HCT116 (cell line): ENCODE measurements around the gene EXOC4. TPM values are rescaled to one million over a fixed set of nuclear protein-coding genes. Genes with fewer than 3 reads are reported as not detected.
"Not testable (repeated sequence)": the region's sequence is repeated elsewhere in the genome, so short reads cannot be mapped to it uniquely, and the experiment has no call there.

Experiments used
- ATAC-seq: fragments of 200-7000 bp; cut with Tn5 transposase; 2 replicates; pipeline ENCODE4 v1.9.1; 2020; ENCODE audit warnings: mild to moderate bottlenecking, moderate library complexity
- BruUV-seq: library from RNA; stranded (reverse); fragments of 400-500 nt; replicated peaks from 2 replicates; lab custom pipeline; 2021; lab: Mats Ljungman, UMichigan
- CTCF ChIA-PET: fragments of 300-600 bp; sonication (Branson Sonifier 250); formaldehyde crosslinking; loops from one replicate; lab custom pipeline; 2021; ENCODE audit warnings: antibody characterized with exemption; lab: Charles Lee
- POLR2A ChIA-PET: fragments of 300-600, 350-600 bp; sonication (Branson Sonifier 250); formaldehyde crosslinking; loops from one replicate; lab custom pipeline; 2021; ENCODE audit warnings: antibody characterized with exemption; lab: Charles Lee
- RAD21 ChIA-PET, 2 experiments: fragments of 300-600 bp; sonication (Branson Sonifier 250); formaldehyde crosslinking; loops; one replicate each; lab custom pipeline; 2023; ENCODE audit warnings: low total read pairs in 2 of 2; ENCODE audit not compliant: uncharacterized antibody in 2 of 2, unreplicated experiment in 2 of 2, low non-redundant PET in 1 of 2; lab: Charles Lee
- DNase-seq: peaks from one replicate; pipeline ENCODE4 v3.0.0-alpha.2; 2010; ENCODE audit warnings: low read depth, low spot score
- H2AFZ ChIP-seq: fragments of 200-600 bp; shearing (Covaris generic), sonication (generic); 2 replicates; pipeline ENCODE4 v1.6.1; 2017; ENCODE audit warnings: low read depth, mixed run types, mixed read lengths, antibody characterized with exemption, low read length; ENCODE audit not compliant: poor library complexity, severe bottlenecking
- H3K27ac ChIP-seq: 2 replicates; pipeline ENCODE4 v1.5.1; 2012; ENCODE audit warnings: low read depth, low read length
- H3K27me3 ChIP-seq: fragments of 200-600 bp; sonication (generic); 2 replicates; pipeline ENCODE4 v1.6.1; 2016; ENCODE audit warnings: mixed run types, low read length, mixed read lengths; ENCODE audit not compliant: insufficient read depth
- H3K36me3 ChIP-seq, 2 experiments: fragments of 200-500 bp in 1 of 2; fragments of 200-600 bp in 1 of 2; sonication (Bioruptor generic) in 1 of 2; sonication (generic) in 1 of 2; 2 replicates each; pipeline versions ENCODE4 v1.5.1 to v1.6.1; 2014 to 2016; ENCODE audit warnings: low read length in 2 of 2, inconsistent platforms in 1 of 2, mixed read lengths in 1 of 2, mixed run types in 1 of 2; ENCODE audit not compliant: insufficient read depth in 2 of 2, control insufficient read depth in 1 of 2
- H3K4me1 ChIP-seq, 2 experiments: fragments of 200-600 bp in 1 of 2; sonication (generic) in 1 of 2; 2 replicates each; pipeline versions ENCODE4 v1.5.1 to v1.6.1; 2012 to 2017; ENCODE audit warnings: low read length in 2 of 2, inconsistent platforms in 1 of 2, mild to moderate bottlenecking in 1 of 2, mixed read lengths in 1 of 2, mixed run types in 1 of 2, moderate library complexity in 1 of 2; ENCODE audit not compliant: insufficient read depth in 2 of 2, control insufficient read depth in 1 of 2
- H3K4me2 ChIP-seq: fragments of 200-600 bp; sonication (generic); 2 replicates; pipeline ENCODE4 v1.6.1; 2017; ENCODE audit warnings: mixed run types, low read length, mixed read lengths
- H3K4me3 ChIP-seq, 2 experiments: fragments of 200-600 bp in 1 of 2; sonication (generic) in 1 of 2; replicated peaks in 1 of 2; 2 replicates each; pipeline ENCODE4 v1.5.1; 2011 to 2016; ENCODE audit warnings: low read length in 2 of 2, control low read depth in 1 of 2, low read depth in 1 of 2, mild to moderate bottlenecking in 1 of 2, mixed read lengths in 1 of 2, mixed run types in 1 of 2
- H3K79me2 ChIP-seq: fragments of 200-600 bp; sonication (generic); 2 replicates; pipeline ENCODE4 v1.6.1; 2017; ENCODE audit warnings: mild to moderate bottlenecking, mixed run types, low read length, moderate library complexity, mixed read lengths; ENCODE audit not compliant: insufficient read depth
- H3K9ac ChIP-seq: fragments of 200-600 bp; sonication (generic); 2 replicates; pipeline ENCODE4 v1.6.1; 2016; ENCODE audit warnings: low read length, mixed read lengths
- H3K9me2 ChIP-seq: fragments of 200-600 bp; sonication (generic), shearing (Covaris generic); 2 replicates; pipeline ENCODE4 v1.6.1; 2017; ENCODE audit warnings: mixed run types, mild to moderate bottlenecking, moderate library complexity; ENCODE audit not compliant: insufficient read depth
- H3K9me3 ChIP-seq, 2 experiments: fragments of 200-500 bp in 1 of 2; fragments of 200-600 bp in 1 of 2; sonication (Bioruptor generic) in 1 of 2; sonication (generic) in 1 of 2; 2 replicates each; pipeline ENCODE4 v1.6.1; 2014 to 2017; ENCODE audit warnings: low read length in 2 of 2, mixed read lengths in 2 of 2, inconsistent platforms in 1 of 2, low read depth in 1 of 2, mild to moderate bottlenecking in 1 of 2, mixed run types in 1 of 2, moderate library complexity in 1 of 2; ENCODE audit not compliant: control insufficient read depth in 1 of 2, insufficient read depth in 1 of 2
- H4K20me1 ChIP-seq: fragments of 200-600 bp; sonication (generic), shearing (Covaris generic); 2 replicates; pipeline ENCODE4 v1.6.1; 2017; ENCODE audit warnings: mixed run types, mild to moderate bottlenecking, moderate library complexity; ENCODE audit not compliant: insufficient read depth
- CEBPB ChIP-seq: IDR thresholded peaks from 2 replicates; pipeline ENCODE4 v1.6.1; 2012; ENCODE audit warnings: low read depth
- EZH2 ChIP-seq: fragments of 200-600 bp; sonication (generic); IDR thresholded peaks from 2 replicates; pipeline ENCODE4 v1.6.1; 2017; ENCODE audit warnings: antibody characterized with exemption, mixed run types
- FOSL1 ChIP-seq: IDR thresholded peaks from 2 replicates; pipeline ENCODE4 v1.6.1; 2012; ENCODE audit warnings: low read depth
- POLR2AphosphoS5 ChIP-seq: IDR thresholded peaks from 2 replicates; pipeline ENCODE4 v1.6.1; 2011; ENCODE audit warnings: mild to moderate bottlenecking, low read depth, low read length, moderate library complexity
- REST ChIP-seq: IDR thresholded peaks from 2 replicates; pipeline ENCODE4 v1.6.1; 2012; ENCODE audit warnings: low read depth
- SP1 ChIP-seq: IDR thresholded peaks from 2 replicates; pipeline ENCODE4 v1.6.1; 2012; ENCODE audit warnings: low read depth
- SRF ChIP-seq: IDR thresholded peaks from 2 replicates; pipeline ENCODE4 v1.6.1; 2012; ENCODE audit warnings: low read depth
- TCF7L2 ChIP-seq: IDR thresholded peaks from 2 replicates; pipeline ENCODE4 v1.7.0; 2011; ENCODE audit warnings: borderline replicate concordance, inconsistent platforms; ENCODE audit not compliant: insufficient read depth, insufficient read length; ENCODE audit errors: extremely low read depth
- YY1 ChIP-seq: IDR thresholded peaks from 2 replicates; pipeline ENCODE4 v1.6.1; 2011; ENCODE audit warnings: low read length, low read depth, moderate library complexity, mild to moderate bottlenecking; ENCODE audit not compliant: insufficient replicate concordance; ENCODE audit errors: extremely low read depth
- ZFX ChIP-seq: fragments of 450-650 bp; IDR thresholded peaks from 2 replicates; pipeline ENCODE4 v1.6.1; 2017
- intact Hi-C: fragments of 100-400 bp; cut with micrococcal nuclease; formaldehyde crosslinking; loops from 2 replicates; pipeline ENCODE4 v1.10.0; 2022
- total RNA-seq: library from RNA; stranded (reverse); gene quantifications from one replicate; pipeline ENCODE4 v1.2.1, GENCODE V29; 2021; ENCODE audit not compliant: unreplicated experiment
- TF ChIP-seq, protein P1 (sequence below): IDR thresholded peaks from 2 replicates; pipeline ENCODE4 v1.6.1; 2012

EXOC4 gene
- total RNA-seq, 1 experiment from 2014 or later = 40.3 TPM

- ChIA-PET POLR2A (no interaction called here), RAD21 (no interaction called here)
- Histone ChIP-seq H2AFZ (no peak overlapping the region), H3K27me3 (no peaks in the 10 kb centered on the region), H3K79me2 (no peaks in the 10 kb centered on the region), H3K27ac (no peak overlapping the region)
- no peak for DNase-seq
- no TSS peak for BruUV-seq
- TF ChIP-seq ZFX (no peak), POLR2AphosphoS5 (no peak)
- TF ChIP-seq, all 23 proteins: peak for 0
- CTCF ChIA-PET = no interaction called here
- Histone ChIP-seq H3K9ac (no peak overlapping the region), H3K4me3 (no peak overlapping the region), H3K9me3 (no peaks in the 10 kb centered on the region), H3K36me3 (no peaks in the 10 kb centered on the region), H4K20me1 (no peaks in the 10 kb centered on the region), H3K4me1 (no peaks in the 10 kb centered on the region), H3K4me2 (no peak overlapping the region), H3K9me2 (no peaks in the 10 kb centered on the region)
- no peak for ATAC-seq
- intact Hi-C loops = no loop called here
These were observed 740.7 kb downstream of the EXOC4 start for GRCh38 chr7:133993547-133993946.

DNA sequence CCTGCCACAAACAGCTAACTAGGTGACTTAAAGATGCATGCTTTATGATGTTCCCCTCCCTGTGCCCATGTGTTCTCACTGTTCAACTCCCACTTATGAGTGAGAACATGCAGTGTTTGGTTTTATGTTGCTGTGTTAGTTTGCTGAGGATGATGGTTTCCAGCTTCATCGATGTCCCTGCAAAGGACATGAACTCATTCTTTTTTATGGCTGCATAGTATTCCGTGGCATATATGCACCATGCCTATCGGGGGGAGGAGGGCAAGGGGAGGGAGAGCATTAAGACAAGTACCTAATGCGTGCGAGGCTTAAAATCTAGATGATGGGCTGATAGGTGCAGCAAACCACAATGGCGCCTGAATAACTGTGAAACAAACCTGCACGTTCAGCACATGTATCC lies 741.2 kb downstream of the EXOC4 start:
- H3K36me3 ChIP-seq, H3K4me1 ChIP-seq, H2AFZ ChIP-seq, H3K4me3 ChIP-seq, H4K20me1 ChIP-seq, POLR2A ChIA-PET, H3K9me2 ChIP-seq, H3K4me2 ChIP-seq, BruUV-seq, RAD21 ChIA-PET, CTCF ChIA-PET, H3K9me3 ChIP-seq, H3K9ac ChIP-seq, H3K27ac ChIP-seq, H3K79me2 ChIP-seq, DNase-seq, intact Hi-C loops, H3K27me3 ChIP-seq, ATAC-seq: not testable (repeated sequence)

- no peaks in the 10 kb centered on the region for H4K20me1 ChIP-seq
- H3K9ac ChIP-seq = no peak overlapping the region
- no peak overlapping the region for H3K4me3 ChIP-seq
- H3K27me3 ChIP-seq = no peaks in the 10 kb centered on the region
- no peak for DNase-seq
- no peaks in the 10 kb centered on the region for H3K9me2 ChIP-seq
- POLR2A ChIA-PET = no interaction called here
- H3K9me3 ChIP-seq = no peaks in the 10 kb centered on the region
- ATAC-seq = no peak
- CTCF ChIA-PET = no interaction called here
- H2AFZ ChIP-seq = no peak overlapping the region
- no peak overlapping the region for H3K27ac ChIP-seq
- no TSS peak for BruUV-seq
- intact Hi-C loops = no loop called here
- no peaks in the 10 kb centered on the region for H3K4me1 ChIP-seq
- H3K79me2 ChIP-seq = no peaks in the 10 kb centered on the region
- no peaks in the 10 kb centered on the region for H3K36me3 ChIP-seq
- RAD21 ChIA-PET = no interaction called here
- no peak overlapping the region for H3K4me2 ChIP-seq
- TF ChIP-seq CEBPB = no peak
- TF ChIP-seq SP1 = no peak
- no peak for TF ChIP-seq REST
- TF ChIP-seq POLR2AphosphoS5 = no peak
- no peak for TF ChIP-seq YY1
- TF ChIP-seq, protein P1, sequence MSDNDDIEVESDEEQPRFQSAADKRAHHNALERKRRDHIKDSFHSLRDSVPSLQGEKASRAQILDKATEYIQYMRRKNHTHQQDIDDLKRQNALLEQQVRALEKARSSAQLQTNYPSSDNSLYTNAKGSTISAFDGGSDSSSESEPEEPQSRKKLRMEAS = no peak
- TF ChIP-seq SRF = no peak
- TF ChIP-seq FOSL1 = no peak
- no peak for TF ChIP-seq TCF7L2
- no peak for TF ChIP-seq EZH2
These were observed 744.6 kb downstream of the EXOC4 start for GRCh38 chr7:133997463-133997862.
